Measurements from ENCODE around the gene IDI1.
"Not testable (repeated sequence)": the region's sequence is repeated elsewhere in the genome, so short reads cannot be mapped to it uniquely, and the experiment has no call there.

- TF ChIP-seq, protein P1, sequence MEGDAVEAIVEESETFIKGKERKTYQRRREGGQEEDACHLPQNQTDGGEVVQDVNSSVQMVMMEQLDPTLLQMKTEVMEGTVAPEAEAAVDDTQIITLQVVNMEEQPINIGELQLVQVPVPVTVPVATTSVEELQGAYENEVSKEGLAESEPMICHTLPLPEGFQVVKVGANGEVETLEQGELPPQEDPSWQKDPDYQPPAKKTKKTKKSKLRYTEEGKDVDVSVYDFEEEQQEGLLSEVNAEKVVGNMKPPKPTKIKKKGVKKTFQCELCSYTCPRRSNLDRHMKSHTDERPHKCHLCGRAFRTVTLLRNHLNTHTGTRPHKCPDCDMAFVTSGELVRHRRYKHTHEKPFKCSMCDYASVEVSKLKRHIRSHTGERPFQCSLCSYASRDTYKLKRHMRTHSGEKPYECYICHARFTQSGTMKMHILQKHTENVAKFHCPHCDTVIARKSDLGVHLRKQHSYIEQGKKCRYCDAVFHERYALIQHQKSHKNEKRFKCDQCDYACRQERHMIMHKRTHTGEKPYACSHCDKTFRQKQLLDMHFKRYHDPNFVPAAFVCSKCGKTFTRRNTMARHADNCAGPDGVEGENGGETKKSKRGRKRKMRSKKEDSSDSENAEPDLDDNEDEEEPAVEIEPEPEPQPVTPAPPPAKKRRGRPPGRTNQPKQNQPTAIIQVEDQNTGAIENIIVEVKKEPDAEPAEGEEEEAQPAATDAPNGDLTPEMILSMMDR (IDR thresholded peaks at IDR 0.05), result not testable (repeated sequence)
- TF ChIP-seq POLR2A (IDR thresholded peaks at IDR 0.05), result not testable (repeated sequence)
Measured at GRCh38 chr10:1038769-1039168, 10.2 kb downstream of the IDI1 start.

All from lower leg skin (tissue), 3 donors.